22Rv1 (cell line): ENCODE data around the gene SSC4D.

Source experiments
- ZFX ChIP-seq: fragments of 450-650 bp; IDR thresholded peaks from 2 replicates; pipeline ENCODE4 v1.6.1; 2017; ENCODE audit warnings: antibody characterized with exemption, borderline replicate concordance
- TF ChIP-seq, protein P1 (sequence below): fragments of 450-650 bp; IDR thresholded peaks from 2 replicates; pipeline ENCODE4 v1.5.1; 2017; ENCODE audit warnings: mild to moderate bottlenecking

DNA sequence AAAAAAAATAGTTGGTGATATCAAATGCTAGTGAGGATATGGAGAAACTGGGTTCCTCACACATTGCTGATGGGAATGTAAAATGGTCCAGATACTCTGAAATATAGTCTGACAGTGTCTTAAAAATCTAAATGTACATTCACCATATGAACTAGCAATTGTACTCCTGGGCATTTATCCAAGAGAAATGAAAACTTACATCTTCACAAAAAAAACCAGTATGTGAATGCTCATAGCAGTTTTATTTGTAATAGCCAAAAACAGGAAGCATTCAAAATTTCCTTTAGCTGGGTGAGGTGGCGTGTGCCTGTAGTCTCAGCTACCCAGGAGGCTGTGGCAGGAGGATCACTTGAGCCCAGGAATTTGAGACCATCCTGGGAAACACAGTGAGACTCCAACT is 2.1 kb upstream of the SSC4D start:
- TF ChIP-seq, protein P1, sequence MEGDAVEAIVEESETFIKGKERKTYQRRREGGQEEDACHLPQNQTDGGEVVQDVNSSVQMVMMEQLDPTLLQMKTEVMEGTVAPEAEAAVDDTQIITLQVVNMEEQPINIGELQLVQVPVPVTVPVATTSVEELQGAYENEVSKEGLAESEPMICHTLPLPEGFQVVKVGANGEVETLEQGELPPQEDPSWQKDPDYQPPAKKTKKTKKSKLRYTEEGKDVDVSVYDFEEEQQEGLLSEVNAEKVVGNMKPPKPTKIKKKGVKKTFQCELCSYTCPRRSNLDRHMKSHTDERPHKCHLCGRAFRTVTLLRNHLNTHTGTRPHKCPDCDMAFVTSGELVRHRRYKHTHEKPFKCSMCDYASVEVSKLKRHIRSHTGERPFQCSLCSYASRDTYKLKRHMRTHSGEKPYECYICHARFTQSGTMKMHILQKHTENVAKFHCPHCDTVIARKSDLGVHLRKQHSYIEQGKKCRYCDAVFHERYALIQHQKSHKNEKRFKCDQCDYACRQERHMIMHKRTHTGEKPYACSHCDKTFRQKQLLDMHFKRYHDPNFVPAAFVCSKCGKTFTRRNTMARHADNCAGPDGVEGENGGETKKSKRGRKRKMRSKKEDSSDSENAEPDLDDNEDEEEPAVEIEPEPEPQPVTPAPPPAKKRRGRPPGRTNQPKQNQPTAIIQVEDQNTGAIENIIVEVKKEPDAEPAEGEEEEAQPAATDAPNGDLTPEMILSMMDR = no peak
- no peak for TF ChIP-seq ZFX
